IMR-90 (cell line): Measurements from ENCODE around the gene QTRT2.

Experiments
- CEBPB ChIP-seq: IDR thresholded peaks from 2 replicates; pipeline ENCODE4 v1.6.1; 2012; ENCODE audit warnings: low read depth, low read length, improper control_type of control experiment
- CTCF ChIP-seq: conservative IDR thresholded peaks from 2 replicates; pipeline ENCODE4 v1.5.1; 2012; ENCODE audit warnings: mild to moderate bottlenecking, low read depth, low read length, improper control_type of control experiment
- FOS ChIP-seq: fragments of 150-350 bp; IDR thresholded peaks from 2 replicates; pipeline ENCODE4 v1.6.1; 2016; ENCODE audit warnings: low read depth, low read length
- MAFK ChIP-seq: IDR thresholded peaks from 2 replicates; pipeline ENCODE4 v1.6.1; 2012; ENCODE audit warnings: low read depth, low read length, improper control_type of control experiment
- MAZ ChIP-seq: IDR thresholded peaks from 2 replicates; pipeline ENCODE4 v1.6.1; 2012; ENCODE audit warnings: low read depth, mild to moderate bottlenecking, low read length, improper control_type of control experiment, moderate library complexity, borderline replicate concordance
- MXI1 ChIP-seq: IDR thresholded peaks from 2 replicates; pipeline ENCODE4 v1.6.1; 2012; ENCODE audit warnings: low read depth, mild to moderate bottlenecking, low read length, moderate library complexity, borderline replicate concordance
- POLR2A ChIP-seq: IDR thresholded peaks from 2 replicates; pipeline ENCODE4 v1.6.1; 2012; ENCODE audit warnings: mild to moderate bottlenecking, low read depth, low read length
- RAD21 ChIP-seq: IDR thresholded peaks from 2 replicates; pipeline ENCODE4 v1.6.1; 2012; ENCODE audit warnings: low read length, improper control_type of control experiment
- RFX5 ChIP-seq: IDR thresholded peaks from 2 replicates; pipeline ENCODE4 v1.8.0; 2012; ENCODE audit warnings: low read depth, mild to moderate bottlenecking, low read length, moderate library complexity
- SMC3 ChIP-seq: fragments of 150-350 bp; IDR thresholded peaks from 2 replicates; pipeline ENCODE4 v1.6.1; 2016; ENCODE audit warnings: low read depth, mild to moderate bottlenecking, antibody characterized with exemption, low read length, moderate library complexity
- USF2 ChIP-seq: fragments of 150-350 bp; IDR thresholded peaks from 2 replicates; pipeline ENCODE4 v1.6.1; 2017; ENCODE audit warnings: mild to moderate bottlenecking, antibody characterized with exemption, low read length, low read depth

- TF ChIP-seq MAZ: no peak
- no peak for TF ChIP-seq CTCF
- TF ChIP-seq MXI1: no peak
- TF ChIP-seq POLR2A: no peak
- TF ChIP-seq CEBPB: no peak
- no peak for TF ChIP-seq RFX5
- no peak for TF ChIP-seq SMC3
- TF ChIP-seq RAD21: no peak
- no peak for TF ChIP-seq FOS
- TF ChIP-seq USF2: no peak
- TF ChIP-seq MAFK: no peak
Measured at GRCh38 chr3:114014211-114014610, 42.3 kb upstream of the QTRT2 start.
